ENCODE data around the gene CRYBB2.
A peak's percentile ranks its signal among the peaks of the same experiment; 100 is the strongest.
"Not testable (repeated sequence)": the region's sequence is repeated elsewhere in the genome, so short reads cannot be mapped to it uniquely, and the experiment has no call there.

Gene CRYBB2, protein sequence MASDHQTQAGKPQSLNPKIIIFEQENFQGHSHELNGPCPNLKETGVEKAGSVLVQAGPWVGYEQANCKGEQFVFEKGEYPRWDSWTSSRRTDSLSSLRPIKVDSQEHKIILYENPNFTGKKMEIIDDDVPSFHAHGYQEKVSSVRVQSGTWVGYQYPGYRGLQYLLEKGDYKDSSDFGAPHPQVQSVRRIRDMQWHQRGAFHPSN

DNA sequence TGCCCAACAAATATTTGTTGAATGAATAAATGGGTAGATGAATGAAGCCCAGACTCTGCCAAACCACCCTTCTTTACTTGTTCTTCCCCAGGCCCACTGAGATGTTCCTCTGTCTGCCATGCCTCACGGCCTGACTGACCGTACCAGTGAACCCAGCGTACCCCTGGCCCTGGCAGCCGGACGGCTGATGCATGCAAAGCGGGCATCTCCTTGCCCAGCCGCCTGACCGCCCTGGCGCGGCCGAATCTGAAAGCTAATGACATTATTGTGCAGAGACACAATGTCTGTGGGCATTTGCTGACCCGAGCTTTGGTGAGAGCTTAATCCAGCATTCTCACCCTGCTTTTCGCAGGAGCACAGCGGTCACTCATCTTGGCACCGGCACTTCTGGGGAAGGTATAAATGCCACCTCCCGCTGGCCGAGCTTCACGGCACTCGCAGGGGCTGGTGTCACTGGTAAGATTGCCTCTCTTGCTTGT, at the start of gene CRYBB2:
Gene CRYBB2, plus strand, starts transcription at position 429 of the 479 bp plus-strand sequence. CDS start 1,791 bp downstream, outside the sequence.
- no peak for DNase-seq

- DNase-seq = no peak
These were observed 48.9 kb upstream of the CRYBB2 start for GRCh38 chr22:25170426-25170980.

- DNase-seq = peak; percentile 81
These were observed 47.3 kb upstream of the CRYBB2 start for GRCh38 chr22:25172153-25172552.

- DNase-seq = no peak
These were observed 45.1 kb upstream of the CRYBB2 start for GRCh38 chr22:25174156-25174887.

- DNase-seq = no peak
These were observed 44.5 kb upstream of the CRYBB2 start for GRCh38 chr22:25174888-25175411.

GRCh38 chr22:25176175-25176574, 43.3 kb upstream of the CRYBB2 start:
- no peak for DNase-seq

DNA sequence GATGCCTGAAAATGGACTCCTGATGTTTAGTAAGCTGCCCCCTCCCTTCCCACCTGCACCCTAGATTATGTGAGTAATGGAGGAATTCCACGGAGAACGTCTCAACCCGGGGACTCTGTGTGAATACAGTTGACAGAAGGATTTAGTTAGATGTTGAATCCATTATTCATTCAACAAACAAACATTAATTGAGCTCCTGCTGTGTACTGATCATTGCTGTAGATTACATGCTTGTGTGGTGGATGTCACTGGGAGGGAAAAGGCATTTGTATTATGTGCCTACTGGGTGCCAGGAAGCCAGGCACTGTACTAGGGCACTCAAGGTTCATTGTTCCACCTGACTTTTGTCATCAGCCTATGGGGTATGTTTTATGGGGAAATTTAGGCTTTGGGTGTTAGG, 42.6 kb upstream of the CRYBB2 start:
- DNase-seq = no peak

- no peak for DNase-seq
These were observed 42.2 kb upstream of the CRYBB2 start for GRCh38 chr22:25177226-25177625.

DNA sequence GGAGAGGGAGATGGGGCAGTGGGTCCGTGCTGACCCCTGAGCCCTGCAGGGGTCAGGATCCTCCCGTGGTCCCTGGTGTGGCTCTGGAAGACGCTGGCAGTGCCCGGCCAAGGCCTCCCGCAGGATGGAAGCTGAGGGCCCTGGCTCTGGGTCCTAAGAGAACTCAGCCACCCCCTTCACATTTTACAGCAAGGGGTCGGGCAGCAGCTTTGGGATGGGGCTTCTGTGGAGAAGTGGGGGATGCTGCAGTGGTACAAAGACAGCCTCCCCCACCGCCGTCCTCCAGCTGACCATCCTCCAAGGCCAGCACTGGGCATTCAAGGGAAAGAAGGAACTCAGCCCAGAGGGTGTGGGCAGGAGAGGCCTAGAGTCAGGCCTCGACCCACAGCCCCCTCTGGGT, 41.5 kb upstream of the CRYBB2 start:
- no peak for DNase-seq

DNA sequence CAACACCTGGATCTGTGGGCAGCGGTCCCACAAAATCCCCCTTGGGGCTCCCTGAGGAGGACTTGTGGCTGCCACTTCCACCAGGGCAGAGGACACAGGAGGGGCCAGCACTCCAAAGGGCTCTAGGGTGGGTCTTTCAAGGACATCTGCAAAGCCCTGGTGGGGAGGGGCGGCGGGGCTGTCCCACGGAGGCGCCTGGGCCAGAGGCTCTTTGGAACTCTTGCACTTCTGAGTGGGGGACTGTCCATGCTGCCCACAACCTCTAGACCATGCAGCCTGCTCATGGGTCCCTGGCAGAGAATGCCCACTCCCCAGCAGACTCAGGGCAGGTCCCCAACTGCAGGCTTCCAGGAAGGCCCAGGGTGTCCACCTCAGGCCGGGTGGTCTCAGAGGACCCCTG, 41.1 kb upstream of the CRYBB2 start:
- DNase-seq = not testable (repeated sequence)

GRCh38 chr22:25178869-25179631, 40.4 kb upstream of the CRYBB2 start:
- DNase-seq = not testable (repeated sequence)

- DNase-seq = no peak
These were observed 37.0 kb upstream of the CRYBB2 start for GRCh38 chr22:25182131-25183110.

- DNase-seq = no peak
These were observed 35.4 kb upstream of the CRYBB2 start for GRCh38 chr22:25183949-25184619.

- no peak for DNase-seq
These were observed 33.3 kb upstream of the CRYBB2 start for GRCh38 chr22:25186140-25186539.

DNA sequence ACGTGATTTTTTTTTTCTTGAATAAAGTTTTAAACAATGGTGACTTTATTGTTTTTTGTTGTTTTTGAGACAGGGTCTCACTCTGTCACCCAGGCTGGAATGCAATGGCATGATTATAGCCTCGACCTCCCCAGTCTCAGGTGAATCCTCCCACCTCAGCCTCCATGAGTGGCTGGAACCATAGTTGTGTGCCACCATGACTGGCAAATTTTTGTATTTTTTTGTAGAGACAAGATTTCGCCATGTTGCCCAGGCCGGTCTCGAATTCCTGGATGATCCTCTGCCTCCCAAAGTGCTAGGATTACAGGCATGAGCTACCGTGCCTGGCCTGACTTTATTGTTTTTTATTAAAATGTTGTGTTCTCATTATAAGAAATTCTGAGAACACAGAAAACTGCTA, 32.0 kb upstream of the CRYBB2 start:
- no peak for DNase-seq

GRCh38 chr22:25192406-25192805, 27.0 kb upstream of the CRYBB2 start:
- DNase-seq = no peak

DNA sequence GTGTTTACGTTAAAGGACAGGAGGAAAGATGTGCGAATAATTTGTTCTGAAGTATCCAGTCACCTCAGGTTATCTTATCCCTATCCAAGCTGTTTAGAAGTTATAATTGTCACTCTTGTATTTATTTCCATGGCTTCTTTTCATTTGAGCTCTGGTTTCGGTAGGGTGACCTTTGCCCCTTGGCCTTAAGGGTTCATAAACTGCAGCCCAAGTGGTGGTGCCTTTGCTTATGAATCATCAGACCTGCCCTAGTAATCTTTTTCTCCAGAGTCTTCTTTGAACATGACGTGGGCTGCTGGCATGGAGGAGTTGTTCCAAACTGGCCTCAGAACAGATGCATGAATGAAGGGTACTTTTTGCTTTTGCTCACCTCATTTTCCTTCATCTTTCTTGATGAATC, 26.3 kb upstream of the CRYBB2 start:
- DNase-seq = no peak

- peak; percentile 32 for DNase-seq
These were observed 25.9 kb upstream of the CRYBB2 start for GRCh38 chr22:25193548-25193947.

- no peak for DNase-seq
These were observed 23.1 kb upstream of the CRYBB2 start for GRCh38 chr22:25196326-25196725.

GRCh38 chr22:25197340-25197739, 22.1 kb upstream of the CRYBB2 start:
- DNase-seq = no peak

All from hematopoietic multipotent progenitor cell treated with erythropoietin and hydrocortisone succinate and interleukin-3 and kit ligand, for 6 days (in vitro differentiated cells).